ENCODE measurements around the gene PDIA5. TPM values are rescaled to one million over a fixed set of nuclear protein-coding genes. Genes with fewer than 3 reads are reported as not detected.

Gene PDIA5
- total RNA-seq = 19.3 and 24.0 TPM in 2 replicates

DNA sequence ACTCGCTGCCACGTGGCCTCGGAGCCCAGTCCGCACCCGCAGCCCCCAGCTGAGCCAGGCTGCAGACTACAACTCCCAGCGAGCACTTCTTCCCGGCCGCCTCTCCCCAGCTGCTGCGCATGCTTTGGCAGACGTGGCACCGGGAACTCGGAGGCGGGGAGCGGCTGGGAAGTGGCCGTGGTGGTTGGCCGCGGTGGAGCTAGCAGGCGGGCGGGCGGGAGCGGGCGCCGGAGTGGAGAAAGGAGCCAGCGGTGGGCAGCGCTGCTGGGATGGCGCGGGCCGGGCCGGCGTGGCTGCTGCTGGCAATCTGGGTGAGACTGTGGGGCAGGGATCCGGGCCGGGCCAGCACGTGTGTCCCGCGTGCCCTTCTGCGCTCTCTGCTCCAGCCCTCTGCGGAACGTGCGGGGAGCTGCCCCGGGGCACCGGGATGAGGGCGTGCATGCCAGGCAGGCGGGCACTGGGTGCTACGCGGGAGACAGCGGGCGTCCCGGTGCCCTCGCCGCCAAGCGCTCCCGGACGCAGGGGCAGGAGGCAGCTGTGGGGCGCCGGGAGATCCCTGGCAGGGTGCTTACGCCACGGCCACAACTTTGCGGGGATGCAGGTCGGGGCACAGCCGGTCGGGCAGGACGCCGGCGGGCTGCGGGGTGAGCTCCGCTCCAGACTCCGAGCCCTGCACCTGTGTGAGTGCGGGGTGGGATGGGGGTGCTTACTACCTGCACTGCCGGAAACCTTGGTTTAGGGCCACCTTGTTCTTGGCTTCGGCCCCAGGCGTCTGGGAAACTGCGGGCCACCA is at the start of gene PDIA5:
PDIA5 (plus strand) TSS at position 130 of the 793 bp plus-strand sequence; CDS start at position 270, 140 bp downstream.
- intact Hi-C loops (cut with micrococcal nuclease) = loop anchor here (2.0 to 5.0 kb wide), 2 partner anchors 136 to 1520 kb away; partner anchors contain the start of gene POLQ

DNA sequence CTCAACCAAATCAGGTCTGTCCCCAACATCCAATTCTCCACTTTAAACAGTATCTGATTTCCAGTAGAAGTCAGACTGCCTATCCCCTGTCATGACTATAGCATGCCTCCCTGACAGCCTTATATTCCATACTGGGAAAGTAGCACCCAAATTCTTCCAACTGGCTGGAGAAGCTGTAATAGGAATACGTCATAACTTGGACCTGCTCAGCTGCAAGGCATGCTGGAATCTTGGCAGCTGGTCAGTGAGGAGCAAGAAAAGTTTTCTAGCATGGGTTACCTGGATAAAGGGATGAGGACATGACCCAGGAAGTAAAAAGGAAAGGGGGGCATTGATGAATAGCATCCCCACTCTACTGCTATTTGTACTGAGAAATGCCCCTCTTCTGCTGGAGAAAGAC is 48.1 kb upstream of the PDIA5 start:
- intact Hi-C loops (cut with micrococcal nuclease) = no loop called here

DNA sequence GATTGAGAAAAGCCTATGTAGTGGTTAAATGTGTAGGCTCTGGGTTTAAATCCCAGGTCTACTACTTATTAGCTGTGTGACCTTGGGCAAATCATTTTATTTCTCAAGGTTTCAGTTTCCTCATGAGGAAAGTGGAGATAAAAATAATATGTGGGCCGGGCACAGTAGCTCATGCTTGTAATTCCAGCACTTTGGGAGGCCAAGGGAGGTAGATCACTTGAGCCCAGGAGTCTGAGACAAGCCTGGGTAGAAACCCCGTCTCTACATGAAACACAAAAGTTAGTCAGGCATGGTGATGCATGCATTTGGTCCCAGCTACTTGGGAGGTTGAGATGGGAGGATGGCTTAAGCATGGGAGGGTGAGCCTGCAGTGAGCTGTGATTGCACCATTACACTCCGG is 47.7 kb upstream of the PDIA5 start:
- intact Hi-C loops (cut with micrococcal nuclease) = no loop called here

DNA sequence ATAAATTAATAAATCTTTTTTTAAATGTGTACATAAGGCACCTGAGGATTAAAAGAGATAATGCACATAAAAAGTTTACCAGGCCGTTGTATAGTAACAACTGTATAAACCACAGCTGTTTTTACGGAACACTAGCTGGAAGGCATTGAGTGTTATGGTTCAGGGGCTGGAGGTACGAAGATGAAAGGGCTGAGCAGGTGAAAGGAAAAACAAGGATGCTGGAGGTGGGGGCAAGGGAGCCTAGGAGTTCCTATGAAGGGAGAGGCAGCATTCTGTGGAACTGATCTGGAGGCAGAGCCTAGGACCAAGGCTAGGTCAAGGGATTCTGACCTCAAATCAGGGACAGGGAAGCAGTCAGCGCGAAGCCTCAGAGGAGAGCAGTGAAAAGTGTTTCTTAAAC is 47.2 kb upstream of the PDIA5 start:
- intact Hi-C loops (cut with micrococcal nuclease) = no loop called here

DNA sequence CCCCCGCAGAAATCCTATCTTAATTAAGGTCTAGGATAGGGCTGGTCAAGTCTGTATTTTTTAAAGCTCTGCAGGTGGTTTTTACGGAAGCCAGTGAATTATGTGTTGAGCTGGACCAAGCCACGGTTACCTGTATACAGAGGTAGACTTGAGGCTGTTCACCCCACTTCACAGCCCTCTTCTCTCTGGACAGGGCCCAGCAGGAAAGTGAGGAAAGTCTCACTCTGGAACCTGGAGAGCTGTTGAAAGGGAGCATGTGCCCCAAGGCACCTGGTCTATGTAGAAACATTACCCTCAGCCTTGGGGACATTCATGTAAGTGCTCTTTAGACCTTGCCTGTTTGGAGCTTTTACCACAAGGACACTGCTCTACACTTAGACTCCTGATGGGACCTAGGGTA is 46.1 kb upstream of the PDIA5 start:
- intact Hi-C loops (cut with micrococcal nuclease) = loop anchor here (10.0 kb wide), 1 partner anchor 626 kb away; no protein-coding TSS in a partner anchor

DNA sequence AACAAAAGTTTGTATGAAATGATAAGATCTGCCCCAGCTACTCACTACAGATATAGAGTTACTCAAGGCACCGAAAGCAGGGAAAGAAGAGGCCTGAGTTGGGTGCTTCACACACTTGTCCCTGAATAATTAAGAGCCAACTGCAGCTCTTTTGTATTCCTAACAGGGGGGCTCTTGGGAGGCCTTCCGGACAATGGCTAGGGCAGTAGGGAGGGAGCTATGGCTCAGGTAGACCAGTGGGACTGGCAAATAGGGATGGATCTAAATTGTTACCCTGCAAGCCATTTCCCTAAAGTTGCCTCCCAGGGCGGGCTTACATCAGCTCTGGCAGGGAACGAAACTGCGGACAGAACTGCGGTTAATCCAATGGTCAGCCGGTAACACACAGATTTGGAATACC is 45.4 kb upstream of the PDIA5 start:
- intact Hi-C loops (cut with micrococcal nuclease) = loop anchor here (10.0 kb wide), 1 partner anchor 627 kb away; no protein-coding TSS in a partner anchor

- intact Hi-C loops (cut with micrococcal nuclease) = loop anchor here (10.0 kb wide), 1 partner anchor 627 kb away; no protein-coding TSS in a partner anchor
Measured at GRCh38 chr3:123021996-123022510, 44.8 kb upstream of the PDIA5 start.

- intact Hi-C loops (cut with micrococcal nuclease) = loop anchor here (10.0 kb wide), 1 partner anchor 629 kb away; no protein-coding TSS in a partner anchor
Measured at GRCh38 chr3:123024056-123024455, 42.8 kb upstream of the PDIA5 start.

DNA sequence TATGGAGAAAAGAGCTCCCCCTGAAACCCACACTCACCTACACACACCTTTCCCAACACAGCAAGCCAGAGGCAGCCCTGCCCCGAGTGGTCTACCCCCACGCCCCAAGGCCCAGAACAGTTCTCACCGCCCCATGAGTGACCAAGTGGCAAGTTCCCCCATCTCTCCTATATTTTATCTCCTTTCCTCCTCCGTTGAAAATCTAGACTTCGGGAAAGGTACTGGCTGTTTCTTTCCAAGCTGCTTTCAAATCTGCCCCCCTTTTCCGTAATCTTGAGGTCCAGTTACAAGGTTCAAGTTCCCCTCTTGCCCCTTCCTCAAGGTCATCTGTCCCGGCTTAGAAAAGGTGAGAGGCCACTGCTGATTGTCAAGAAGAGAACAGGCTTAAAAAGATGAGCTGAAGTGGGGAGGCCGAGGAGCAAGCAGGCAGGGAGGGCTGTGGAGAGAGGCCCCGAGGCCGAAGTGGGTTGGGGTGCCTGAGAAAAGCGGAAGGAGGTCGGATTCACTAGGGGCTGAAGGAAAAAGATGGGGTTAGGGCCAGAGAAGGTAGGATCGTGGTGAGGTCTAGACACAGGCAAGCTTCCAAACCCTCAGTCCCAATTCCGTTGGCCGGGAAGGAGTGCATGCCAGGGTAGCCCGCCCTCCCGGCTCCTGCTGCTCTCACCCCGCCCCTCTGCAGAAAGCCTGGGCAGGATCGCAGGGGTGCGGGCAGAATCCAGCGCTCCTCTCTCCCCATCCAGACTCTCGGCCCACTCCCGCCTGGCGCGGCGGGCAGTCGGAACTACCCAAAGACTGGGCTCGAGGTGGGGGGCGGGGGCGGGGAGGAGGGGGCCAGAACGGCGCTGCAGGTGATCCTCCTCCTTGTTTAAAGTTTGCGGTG is 40.9 kb upstream of the PDIA5 start:
- intact Hi-C loops (cut with micrococcal nuclease) = loop anchor here (5.0 to 10.0 kb wide), 2 partner anchors 231 to 631 kb away; no protein-coding TSS in a partner anchor

DNA sequence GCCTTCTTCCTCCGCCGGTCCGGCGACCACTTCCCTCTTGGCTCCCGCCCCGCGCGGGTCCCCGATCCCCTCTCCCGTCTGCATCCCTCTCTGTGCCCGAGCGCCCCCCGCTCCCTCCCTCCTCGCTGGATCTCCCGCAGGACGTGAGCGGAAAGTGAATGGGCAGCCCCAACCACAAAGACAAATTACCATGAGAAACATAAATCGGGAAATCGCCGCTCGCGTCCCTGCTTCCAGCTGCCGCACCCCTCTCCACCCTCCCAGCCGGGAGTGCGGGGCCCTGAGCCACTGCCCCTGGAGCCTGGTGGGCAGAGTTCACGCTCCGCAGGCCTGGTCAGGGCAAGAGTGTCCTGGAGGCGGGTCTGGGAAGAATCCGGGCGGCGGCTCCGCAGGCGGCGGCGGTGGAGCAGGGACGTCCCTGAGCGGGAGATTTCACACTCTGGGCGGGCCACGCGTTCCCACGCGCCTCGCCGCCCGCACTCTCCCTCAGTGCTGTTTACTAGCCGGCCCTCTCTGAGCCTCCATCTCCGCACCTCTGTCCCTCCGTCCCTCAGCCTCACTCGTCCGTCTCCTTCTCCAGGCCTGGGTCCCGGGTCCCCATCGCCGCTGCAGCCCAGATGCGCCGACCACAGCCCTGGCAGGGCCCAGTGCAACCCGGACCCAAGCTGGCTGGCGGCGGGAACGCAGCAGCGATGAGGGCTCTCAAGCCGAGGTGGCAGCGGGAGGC is 40.1 kb upstream of the PDIA5 start:
- intact Hi-C loops (cut with micrococcal nuclease) = loop anchor here (5.0 to 10.0 kb wide), 2 partner anchors 231 to 632 kb away; no protein-coding TSS in a partner anchor

GRCh38 chr3:123027292-123028232 is 39.3 kb upstream of the PDIA5 start, which contains the start of gene SEMA5B:
Gene SEMA5B, minus strand, starts transcription at chr3:123027763. Its CDS starts 66,500 bp downstream, at chr3:122961263.
- intact Hi-C loops (cut with micrococcal nuclease) = loop anchor here (1.0 to 10.0 kb wide), 5 partner anchors 83 to 633 kb away; no protein-coding TSS in a partner anchor

- intact Hi-C loops (cut with micrococcal nuclease) = loop anchor here (1.0 to 10.0 kb wide), 5 partner anchors 84 to 634 kb away; no protein-coding TSS in a partner anchor
Measured at GRCh38 chr3:123028233-123028828, 38.5 kb upstream of the PDIA5 start.

DNA sequence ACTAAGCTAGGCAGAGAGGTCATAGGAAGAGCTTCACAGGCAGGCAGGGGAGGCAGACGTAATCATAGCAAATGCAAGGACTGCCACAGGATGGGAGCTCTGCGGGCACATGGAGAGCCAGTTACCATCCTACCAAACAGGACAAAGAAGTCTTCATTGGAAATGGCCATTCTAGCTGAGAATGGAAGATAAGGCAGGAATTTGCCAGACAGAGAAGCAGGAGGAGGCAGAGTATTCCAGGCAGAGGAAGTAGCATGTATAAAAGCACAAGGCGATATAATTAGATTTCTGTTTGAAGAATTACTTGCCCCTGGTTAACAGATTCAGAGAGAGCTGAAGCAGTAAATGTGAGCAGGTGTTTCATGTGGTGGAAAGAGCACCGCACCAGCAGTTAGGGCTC is 35.8 kb upstream of the PDIA5 start:
- intact Hi-C loops (cut with micrococcal nuclease) = no loop called here

DNA sequence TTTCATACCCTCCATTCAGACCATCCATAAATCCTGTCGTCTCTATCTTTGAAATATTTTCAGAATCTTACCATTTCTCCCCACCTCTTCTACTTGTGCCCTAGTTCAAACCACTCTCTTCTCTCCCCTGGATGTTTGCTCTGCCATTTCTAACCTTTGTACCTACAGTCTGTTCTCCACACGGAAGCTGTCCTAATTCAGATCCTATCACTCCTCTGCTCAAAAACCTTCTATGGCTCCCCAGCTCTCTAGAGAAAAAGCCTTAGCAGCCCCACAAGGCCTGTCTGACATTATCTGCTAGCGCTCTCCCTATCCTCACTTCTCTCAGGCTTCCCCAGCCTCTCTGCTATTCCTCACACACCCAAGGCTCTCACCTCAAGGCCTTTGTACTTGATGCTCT is 34.8 kb upstream of the PDIA5 start:
- intact Hi-C loops (cut with micrococcal nuclease) = no loop called here

GRCh38 chr3:123034120-123034519 is 32.7 kb upstream of the PDIA5 start:
- intact Hi-C loops (cut with micrococcal nuclease) = no loop called here

- intact Hi-C loops (cut with micrococcal nuclease) = no loop called here
Measured at GRCh38 chr3:123034996-123035395, 31.8 kb upstream of the PDIA5 start.

DNA sequence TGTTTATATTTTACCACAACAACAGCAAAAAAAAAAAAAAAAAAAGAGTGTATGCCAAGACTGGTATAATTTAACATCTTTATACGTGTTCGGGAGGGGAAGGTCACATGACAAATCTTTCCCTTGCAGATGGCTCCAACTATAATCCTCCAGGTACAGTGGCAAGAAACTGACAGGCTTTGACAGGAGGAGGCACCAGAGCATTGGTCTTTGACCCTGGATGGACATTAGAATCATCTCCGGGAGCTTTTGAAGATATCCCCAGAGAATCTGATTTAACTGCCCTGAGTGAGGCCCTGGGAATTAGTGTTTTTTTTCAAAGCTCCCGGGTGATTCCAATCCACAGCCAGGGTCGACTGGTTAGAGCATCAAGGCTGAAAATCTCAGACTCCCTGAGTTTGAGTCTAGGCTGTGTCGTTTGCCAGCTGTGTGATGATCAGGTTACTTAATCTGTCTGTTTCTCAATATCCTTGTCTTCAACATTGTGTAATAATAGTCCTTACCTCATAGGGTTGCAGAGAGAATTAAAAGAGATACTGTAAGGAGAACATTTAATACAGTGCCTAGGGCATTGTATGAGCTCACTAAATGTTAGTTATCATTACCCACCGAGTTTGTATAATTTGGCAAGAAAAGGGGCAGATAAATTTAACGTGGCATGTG is 30.3 kb upstream of the PDIA5 start:
- intact Hi-C loops (cut with micrococcal nuclease) = no loop called here

DNA sequence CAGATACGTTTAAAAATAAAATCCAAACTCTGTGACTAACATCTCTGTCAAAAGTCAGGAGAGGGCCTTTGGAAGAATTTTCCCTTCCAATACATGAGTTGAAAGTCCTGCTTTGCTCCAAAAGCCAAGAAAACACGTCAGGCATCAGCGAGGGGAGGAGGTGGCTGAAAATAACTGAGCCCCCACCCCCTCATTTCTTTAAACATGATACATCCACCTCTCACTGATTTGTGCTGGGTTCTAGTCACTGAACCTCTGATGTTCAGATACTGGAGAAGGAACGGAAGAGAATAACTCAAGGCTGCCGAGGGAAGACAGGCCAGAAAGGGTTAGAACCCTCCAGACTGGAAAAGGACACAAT is 29.8 kb upstream of the PDIA5 start:
- intact Hi-C loops (cut with micrococcal nuclease) = no loop called here

DNA sequence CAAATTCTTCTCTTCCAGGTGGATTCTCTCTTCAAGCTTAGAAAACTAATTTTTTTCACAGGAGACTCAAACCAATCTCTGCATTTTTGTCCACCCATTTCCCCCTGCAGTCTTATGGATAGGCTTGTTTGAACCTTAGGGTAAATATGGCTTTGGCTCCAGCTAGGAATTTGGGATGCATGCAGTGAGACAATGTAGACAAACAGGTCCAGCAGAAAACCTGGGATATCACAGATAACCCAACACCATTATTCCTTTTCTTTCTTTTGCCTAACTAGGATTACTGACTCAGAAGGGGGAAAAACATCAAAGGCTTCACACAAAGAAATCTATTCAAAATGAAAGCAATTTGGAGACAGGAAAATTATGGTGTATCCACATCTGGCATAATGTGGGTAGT is 28.1 kb upstream of the PDIA5 start:
- intact Hi-C loops (cut with micrococcal nuclease) = no loop called here
